Ascending aorta (tissue), 2 donors: Measurements from ENCODE around the gene COL12A1. TPM values are rescaled to one million over a fixed set of nuclear protein-coding genes. Genes with fewer than 3 reads are reported as not detected.

Experiments
- DNase-seq, 2 donors: peaks; one replicate each; pipeline ENCODE4 v3.0.0-alpha.2; 2019; ENCODE audit warnings: low spot score in 2 of 2
- H3K27ac ChIP-seq, 2 donors: fragments of 200-600 bp; sonication (generic); one replicate each; pipeline ENCODE4 v1.5.1; 2016 to 2017; ENCODE audit warnings: mild to moderate bottlenecking in 1 of 2
- H3K27me3 ChIP-seq: fragments of 200-600 bp; sonication (generic); one replicate; pipeline ENCODE4 v1.5.1; 2017
- H3K36me3 ChIP-seq, 2 donors: fragments of 200-600 bp; sonication (generic); one replicate each; pipeline ENCODE4 v1.5.1; 2016
- H3K4me1 ChIP-seq, 2 donors: fragments of 200-600 bp; sonication (generic); one replicate each; pipeline ENCODE4 v1.5.1; 2016 to 2017; ENCODE audit warnings: mild to moderate bottlenecking in 1 of 2
- H3K4me3 ChIP-seq, 2 donors: fragments of 200-600 bp; sonication (generic); one replicate each; pipeline ENCODE4 v1.5.1; 2016 to 2017; ENCODE audit warnings: mild to moderate bottlenecking in 1 of 2
- H3K9me3 ChIP-seq, 2 donors: fragments of 200-600 bp; sonication (generic); one replicate each; pipeline ENCODE4 v1.5.1; 2016
- CTCF ChIP-seq, 3 experiments: fragments of 200-600 bp in 2 of 3; fragments of 450-650 bp in 1 of 3; sonication (generic) in 2 of 3; IDR thresholded peaks; one replicate each; pipeline ENCODE4 v1.5.1; 2016 to 2019; ENCODE audit warnings: antibody characterized with exemption in 3 of 3, mild to moderate bottlenecking in 1 of 3, moderate library complexity in 1 of 3
- intact Hi-C: fragments of 100-400 bp; cut with DNase I; formaldehyde crosslinking; loops from one replicate; pipeline ENCODE4 v1.15.1; 2023
- total RNA-seq: library from RNA; depleted of rRNA; stranded (reverse); fragments of >200 nt; gene quantifications from one replicate; pipeline ENCODE4 v1.1.0, GENCODE V29; 2016

Gene COL12A1
- total RNA-seq, 1 donor from 2014 or later, result 140 TPM

GRCh38 chr6:75208298-75209183, 2.7 kb upstream of the COL12A1 start:
- peak overlapping the region; percentile 41 to 56 for H3K4me3 ChIP-seq
- no peaks in the 10 kb centered on the region for H3K9me3 ChIP-seq
- H3K4me1 ChIP-seq, result peaks cover 7 to 19% of the 10 kb centered on the region in 2 donors
- peak; percentile 35 to 94 for DNase-seq
- intact Hi-C loops, result loop anchor here (2.0 to 10.0 kb wide), 10 partner anchors 276 to 1684 kb away; partner anchors contain the start of genes EEF1A1 and SLC17A5
- peak; percentile 78 to 87 (median 84) for TF ChIP-seq CTCF (IDR thresholded peaks at IDR 0.05)
- no peaks in the 10 kb centered on the region for H3K27me3 ChIP-seq
- H3K27ac ChIP-seq, result peak overlapping the region; percentile 64 to 68
- H3K36me3 ChIP-seq, result no peaks in the 10 kb centered on the region

- Histone ChIP-seq H3K4me1 (peaks cover 7 to 23% of the 10 kb centered on the region in 2 donors), H3K36me3 (no peaks in the 10 kb centered on the region), H3K27ac (peak overlapping the region; percentile 87), H3K9me3 (no peaks in the 10 kb centered on the region), H3K4me3 (peak overlapping the region; percentile 51 to 82), H3K27me3 (no peaks in the 10 kb centered on the region)
- TF ChIP-seq CTCF (IDR thresholded peaks at IDR 0.05), result no peak
- DNase-seq, result peak in 1 of 2 donors; percentile 67
- intact Hi-C loops, result loop anchor here (5.0 to 10.0 kb wide), 8 partner anchors 274 to 1682 kb away; partner anchors contain the start of genes EEF1A1 and SLC17A5
These were observed 906 bp upstream of the COL12A1 start for GRCh38 chr6:75206576-75207342.

- Histone ChIP-seq H3K27me3 (no peaks in the 10 kb centered on the region), H3K36me3 (no peaks in the 10 kb centered on the region), H3K4me3 (peak overlapping the region; percentile 51 to 82), H3K27ac (peak overlapping the region; percentile 87), H3K4me1 (peaks cover 9 to 21% of the 10 kb centered on the region in 2 donors), H3K9me3 (no peaks in the 10 kb centered on the region)
- intact Hi-C loops, result loop anchor here (5.0 to 10.0 kb wide), 11 partner anchors 88 to 1680 kb away; partner anchors contain the start of genes EEF1A1 and SLC17A5
- TF ChIP-seq CTCF (IDR thresholded peaks at IDR 0.05), result no peak
- DNase-seq, result peak in 1 of 2 donors; percentile 84
These were observed 686 bp downstream of the COL12A1 start for GRCh38 chr6:75204959-75205775.

- peaks cover 9 to 24% of the 10 kb centered on the region in 2 donors for H3K4me1 ChIP-seq
- H3K36me3 ChIP-seq, result no peaks in the 10 kb centered on the region
- intact Hi-C loops, result loop anchor here (5.0 to 10.0 kb wide), 5 partner anchors 87 to 1680 kb away; partner anchors contain the start of genes EEF1A1 and SLC17A5
- H3K27ac ChIP-seq, result peak overlapping the region; percentile 87
- peak; percentile 66 to 76 (median 74) for TF ChIP-seq CTCF (IDR thresholded peaks at IDR 0.05)
- H3K9me3 ChIP-seq, result no peaks in the 10 kb centered on the region
- DNase-seq, result peak in 1 of 2 donors; percentile 87
- H3K4me3 ChIP-seq, result peak overlapping the region; percentile 51 to 82
- H3K27me3 ChIP-seq, result no peaks in the 10 kb centered on the region
These were observed 1.5 kb downstream of the COL12A1 start for GRCh38 chr6:75204217-75204958.
